Kidney glomerular epithelial cell (primary cell): ENCODE results near the gene FHOD3.
"Not testable (repeated sequence)": the region's sequence is repeated elsewhere in the genome, so short reads cannot be mapped to it uniquely, and the experiment has no call there.

ENCODE experiments used
- DNase-seq: peaks from one replicate; lab custom pipeline; 2025; lab: John Stamatoyannopoulos, UW

Gene FHOD3

GRCh38 chr18:36798738-36799473 is 501.4 kb downstream of the FHOD3 start:
- no peak for DNase-seq

GRCh38 chr18:36805105-36805504 is 507.6 kb downstream of the FHOD3 start:
- DNase-seq, result no peak

- DNase-seq, result peak; percentile 28
Observed at GRCh38 chr18:36808681-36809080, 511.2 kb downstream of the FHOD3 start.

GRCh38 chr18:36809590-36810381 is 512.3 kb downstream of the FHOD3 start:
- DNase-seq, result peak; percentile 74

- no peak for DNase-seq
Observed at GRCh38 chr18:36811430-36811829, 513.9 kb downstream of the FHOD3 start.

GRCh38 chr18:36811955-36812354 is 514.4 kb downstream of the FHOD3 start:
- DNase-seq, result no peak

- no peak for DNase-seq
Observed at GRCh38 chr18:36812678-36813077, 515.2 kb downstream of the FHOD3 start.

- no peak for DNase-seq
Observed at GRCh38 chr18:36813101-36813775, 515.7 kb downstream of the FHOD3 start.

- no peak for DNase-seq
Observed at GRCh38 chr18:36813824-36814223, 516.3 kb downstream of the FHOD3 start.

- no peak for DNase-seq
Observed at GRCh38 chr18:36814994-36815393, 517.5 kb downstream of the FHOD3 start.

GRCh38 chr18:36816096-36816495 is 518.6 kb downstream of the FHOD3 start:
- not testable (repeated sequence) for DNase-seq

GRCh38 chr18:36817039-36817438 is 519.5 kb downstream of the FHOD3 start:
- DNase-seq, result no peak

- DNase-seq, result no peak
Observed at GRCh38 chr18:36818652-36819051, 521.1 kb downstream of the FHOD3 start.

- no peak for DNase-seq
Observed at GRCh38 chr18:36819621-36820020, 522.1 kb downstream of the FHOD3 start.

- no peak for DNase-seq
Observed at GRCh38 chr18:36821681-36822080, 524.2 kb downstream of the FHOD3 start.

- DNase-seq, result no peak
Observed at GRCh38 chr18:36825526-36825925, 528.0 kb downstream of the FHOD3 start.

- no peak for DNase-seq
Observed at GRCh38 chr18:36826556-36826955, 529.0 kb downstream of the FHOD3 start.

- peak; percentile 21 for DNase-seq
Observed at GRCh38 chr18:36828157-36828629, 530.7 kb downstream of the FHOD3 start.

- DNase-seq, result peak; percentile 83
Observed at GRCh38 chr18:36828630-36829361, 531.3 kb downstream of the FHOD3 start, which contains the start of the genes KIAA1328 and TPGS2. Gene KIAA1328 (plus strand): TSS chr18:36829127. CDS start chr18:36829139, 12 bp downstream. Gene TPGS2 (minus strand): TSS chr18:36829002. CDS start chr18:36828767, 235 bp downstream.
